ENCODE data around the gene EXOC3L1.

DNA sequence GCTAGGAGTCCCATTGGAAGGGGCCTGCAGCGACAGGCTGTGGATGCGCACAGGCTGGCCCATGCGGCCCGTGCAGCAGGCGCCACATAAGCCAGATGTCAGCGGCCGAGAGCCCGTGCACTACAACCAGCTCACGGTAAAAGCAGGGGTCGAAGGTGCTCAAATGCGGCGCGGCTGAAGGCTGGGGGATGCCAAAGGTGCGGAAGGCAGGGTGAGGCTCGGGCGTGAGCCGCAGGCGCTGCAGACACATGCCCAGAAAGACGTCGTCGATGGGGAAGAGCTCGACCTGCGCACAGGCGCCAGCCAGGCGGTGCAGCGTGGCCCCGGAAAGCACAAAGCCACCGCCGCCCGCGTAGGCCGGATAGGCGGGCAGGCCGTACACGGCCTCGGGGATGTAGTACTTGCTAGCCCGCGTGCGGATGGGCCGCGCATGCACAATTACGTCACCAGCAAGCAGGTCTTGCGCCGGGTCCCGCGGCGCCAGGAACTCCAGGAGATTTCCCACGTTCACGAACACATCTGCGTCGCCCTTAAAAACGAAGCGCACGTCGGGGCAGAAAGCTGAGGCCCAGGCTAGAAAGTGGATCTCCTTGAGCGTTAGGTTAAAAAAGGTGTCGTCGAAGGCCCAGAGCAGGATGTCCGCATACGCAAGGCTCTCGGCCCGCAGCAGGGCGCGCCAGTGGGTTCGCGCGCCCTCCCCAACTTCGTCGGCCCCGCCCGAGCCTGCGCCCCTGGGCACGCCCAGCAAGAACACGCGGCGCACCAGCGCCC is 40.5 kb downstream of the EXOC3L1 start:
- no peak for TF ChIP-seq POLR2A (IDR thresholded peaks at IDR 0.05)
- TF ChIP-seq, protein P1, sequence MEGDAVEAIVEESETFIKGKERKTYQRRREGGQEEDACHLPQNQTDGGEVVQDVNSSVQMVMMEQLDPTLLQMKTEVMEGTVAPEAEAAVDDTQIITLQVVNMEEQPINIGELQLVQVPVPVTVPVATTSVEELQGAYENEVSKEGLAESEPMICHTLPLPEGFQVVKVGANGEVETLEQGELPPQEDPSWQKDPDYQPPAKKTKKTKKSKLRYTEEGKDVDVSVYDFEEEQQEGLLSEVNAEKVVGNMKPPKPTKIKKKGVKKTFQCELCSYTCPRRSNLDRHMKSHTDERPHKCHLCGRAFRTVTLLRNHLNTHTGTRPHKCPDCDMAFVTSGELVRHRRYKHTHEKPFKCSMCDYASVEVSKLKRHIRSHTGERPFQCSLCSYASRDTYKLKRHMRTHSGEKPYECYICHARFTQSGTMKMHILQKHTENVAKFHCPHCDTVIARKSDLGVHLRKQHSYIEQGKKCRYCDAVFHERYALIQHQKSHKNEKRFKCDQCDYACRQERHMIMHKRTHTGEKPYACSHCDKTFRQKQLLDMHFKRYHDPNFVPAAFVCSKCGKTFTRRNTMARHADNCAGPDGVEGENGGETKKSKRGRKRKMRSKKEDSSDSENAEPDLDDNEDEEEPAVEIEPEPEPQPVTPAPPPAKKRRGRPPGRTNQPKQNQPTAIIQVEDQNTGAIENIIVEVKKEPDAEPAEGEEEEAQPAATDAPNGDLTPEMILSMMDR (IDR thresholded peaks at IDR 0.05) = no peak
